B cell (primary cell): ENCODE results near the gene SLC24A4.

Experiments used
- EZH2 ChIP-seq: IDR thresholded peaks from 2 replicates; pipeline ENCODE4 v1.6.1; 2012; ENCODE audit warnings: borderline replicate concordance, low read depth, mild to moderate bottlenecking, moderate library complexity, low read length; ENCODE audit not compliant: insufficient read depth, poor library complexity, severe bottlenecking
- TF ChIP-seq, protein P1 (sequence below): fragments of 200-600 bp; IDR thresholded peaks from one replicate; pipeline ENCODE4 v1.8.0; 2022; ENCODE audit warnings: antibody characterized with exemption, mild to moderate bottlenecking

DNA sequence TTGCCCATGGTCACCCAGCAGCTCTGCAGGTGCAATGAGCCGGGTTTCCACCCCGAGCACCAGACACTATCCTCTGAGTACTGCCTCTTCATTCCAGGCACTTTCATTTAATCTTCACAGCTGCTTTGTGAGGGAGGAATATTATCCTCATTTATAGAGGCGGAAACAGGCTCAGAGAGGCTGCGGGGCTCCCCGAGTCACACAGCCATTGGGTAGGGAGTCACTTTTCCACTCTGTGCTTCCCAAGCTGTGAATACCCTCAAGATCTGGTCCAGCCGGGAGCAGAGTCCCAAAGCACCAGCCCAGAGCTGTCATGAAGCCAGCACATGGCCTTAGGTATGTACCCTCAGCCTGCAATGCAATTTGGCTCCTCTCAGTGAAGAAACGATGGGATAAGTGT, 138.9 kb downstream of the SLC24A4 start:
- TF ChIP-seq, protein P1, sequence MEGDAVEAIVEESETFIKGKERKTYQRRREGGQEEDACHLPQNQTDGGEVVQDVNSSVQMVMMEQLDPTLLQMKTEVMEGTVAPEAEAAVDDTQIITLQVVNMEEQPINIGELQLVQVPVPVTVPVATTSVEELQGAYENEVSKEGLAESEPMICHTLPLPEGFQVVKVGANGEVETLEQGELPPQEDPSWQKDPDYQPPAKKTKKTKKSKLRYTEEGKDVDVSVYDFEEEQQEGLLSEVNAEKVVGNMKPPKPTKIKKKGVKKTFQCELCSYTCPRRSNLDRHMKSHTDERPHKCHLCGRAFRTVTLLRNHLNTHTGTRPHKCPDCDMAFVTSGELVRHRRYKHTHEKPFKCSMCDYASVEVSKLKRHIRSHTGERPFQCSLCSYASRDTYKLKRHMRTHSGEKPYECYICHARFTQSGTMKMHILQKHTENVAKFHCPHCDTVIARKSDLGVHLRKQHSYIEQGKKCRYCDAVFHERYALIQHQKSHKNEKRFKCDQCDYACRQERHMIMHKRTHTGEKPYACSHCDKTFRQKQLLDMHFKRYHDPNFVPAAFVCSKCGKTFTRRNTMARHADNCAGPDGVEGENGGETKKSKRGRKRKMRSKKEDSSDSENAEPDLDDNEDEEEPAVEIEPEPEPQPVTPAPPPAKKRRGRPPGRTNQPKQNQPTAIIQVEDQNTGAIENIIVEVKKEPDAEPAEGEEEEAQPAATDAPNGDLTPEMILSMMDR: no peak
- no peak for TF ChIP-seq EZH2
